ENCODE data around the gene CCDC182.

The CCDC182 gene

DNA sequence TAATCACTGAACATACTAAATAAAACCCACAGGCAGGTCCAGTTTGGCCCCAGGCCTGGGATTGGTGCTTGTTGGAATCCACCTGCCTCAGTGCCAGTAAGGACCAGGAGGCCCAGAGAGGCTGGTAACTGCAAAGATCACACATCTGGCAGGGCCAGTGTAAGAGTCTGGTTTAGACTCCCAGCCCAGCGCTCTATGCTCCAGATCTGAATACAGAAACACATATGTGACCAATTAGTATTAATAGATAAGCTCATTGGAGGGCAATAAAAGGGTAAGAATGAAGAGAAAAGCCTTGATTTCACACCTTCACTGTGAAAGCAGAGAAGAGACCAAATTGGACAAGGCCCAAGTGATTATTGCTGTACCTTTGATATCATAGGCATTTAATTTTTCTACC, 13.6 kb upstream of the CCDC182 start:
- Histone ChIP-seq H2AFZ (ENCODE audit: low read depth, low read length) (no peak overlapping the region), H2BK120ac (ENCODE audit: low read depth, low read length) (no peak overlapping the region), H3K18ac (ENCODE audit: low read depth in 1 of 2, low read length in 2 of 2) (no peak overlapping the region), H3K9ac (ENCODE audit: low read length) (no peak overlapping the region), H4K8ac (ENCODE audit: low read length) (no peak overlapping the region), H2AK5ac (ENCODE audit: low read length, severe bottlenecking) (no peak overlapping the region), H2BK5ac (ENCODE audit: low read depth, low read length, poor library complexity, severe bottlenecking) (no peak overlapping the region), H2BK15ac (ENCODE audit: low read depth, poor library complexity, severe bottlenecking) (no peak overlapping the region), H2BK12ac (ENCODE audit: low read length in 2 of 2) (no peak overlapping the region), H3K4me3 (ENCODE audit: insufficient read depth in 1 of 2, low read depth in 1 of 2, low read length in 2 of 2) (no peak overlapping the region), H3K14ac (ENCODE audit: low read length in 2 of 2) (no peak overlapping the region), H3K4ac (ENCODE audit: low read depth in 1 of 2, low read length in 2 of 2) (no peak overlapping the region), H3K27ac (ENCODE audit: low read length, poor library complexity, severe bottlenecking) (no peak overlapping the region), H3K27me3 (ENCODE audit: control insufficient read depth in 1 of 2, insufficient read depth in 1 of 2, low read length in 2 of 2) (peaks cover 49 to 58% of the 10 kb centered on the region in 2 experiments), H3K23ac (ENCODE audit: low read length in 2 of 2) (no peak overlapping the region), H3K79me1 (replicated peaks; ENCODE audit: low read length, poor library complexity, severe bottlenecking) (no peaks in the 10 kb centered on the region), H3K9me3 (ENCODE audit: control insufficient read depth, low read length) (no peaks in the 10 kb centered on the region), H3K4me2 (ENCODE audit: low read length, poor library complexity, severe bottlenecking) (no peak overlapping the region), H3K36me3 (ENCODE audit: control insufficient read depth in 1 of 2, insufficient read depth in 2 of 2, low read depth in 1 of 2, low read length in 2 of 2) (no peaks in the 10 kb centered on the region), H3K4me1 (ENCODE audit: control insufficient read depth, insufficient read depth, low read depth, low read length) (peaks cover 3% of the 10 kb centered on the region), H4K91ac (ENCODE audit: low read length) (no peak overlapping the region)
- WGBS = no CpG with 5 or more reads among the region's 1 CpG
- no peak for DNase-seq

DNA sequence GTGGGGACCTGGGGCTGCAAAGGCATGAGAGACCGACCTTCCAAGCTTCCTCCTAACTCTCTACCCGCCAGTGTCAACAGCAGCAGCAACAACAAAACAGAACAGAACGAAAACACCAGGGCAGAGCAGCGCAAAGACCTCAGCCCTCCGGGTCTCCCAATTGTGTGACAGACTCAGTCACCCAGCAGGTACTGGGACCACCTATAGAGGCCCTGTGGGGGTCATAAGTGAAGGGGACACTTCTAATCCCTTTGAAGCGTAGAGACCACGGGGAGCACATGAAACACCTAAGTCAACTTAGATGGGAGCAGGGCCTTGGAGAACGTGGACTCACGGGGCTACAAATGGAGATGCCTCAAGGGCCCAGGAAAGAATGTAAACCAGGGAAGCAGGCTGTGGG, 12.6 kb upstream of the CCDC182 start:
- Histone ChIP-seq H3K4me3 (ENCODE audit: insufficient read depth in 1 of 2, low read depth in 1 of 2, low read length in 2 of 2) (no peak overlapping the region), H2AFZ (ENCODE audit: low read depth, low read length) (no peak overlapping the region), H3K4ac (ENCODE audit: low read depth in 1 of 2, low read length in 2 of 2) (no peak overlapping the region), H2BK120ac (ENCODE audit: low read depth, low read length) (no peak overlapping the region), H2BK15ac (ENCODE audit: low read depth, poor library complexity, severe bottlenecking) (no peak overlapping the region), H3K18ac (ENCODE audit: low read depth in 1 of 2, low read length in 2 of 2) (no peak overlapping the region), H3K14ac (ENCODE audit: low read length in 2 of 2) (peak overlapping the region in 1 of 2 experiments; percentile 85), H4K8ac (ENCODE audit: low read length) (no peak overlapping the region), H3K79me1 (replicated peaks; ENCODE audit: low read length, poor library complexity, severe bottlenecking) (no peaks in the 10 kb centered on the region), H2BK12ac (ENCODE audit: low read length in 2 of 2) (no peak overlapping the region), H3K27ac (ENCODE audit: low read length, poor library complexity, severe bottlenecking) (no peak overlapping the region), H3K9me3 (ENCODE audit: control insufficient read depth, low read length) (no peaks in the 10 kb centered on the region), H3K9ac (ENCODE audit: low read length) (no peak overlapping the region), H4K91ac (ENCODE audit: low read length) (no peak overlapping the region), H2BK5ac (ENCODE audit: low read depth, low read length, poor library complexity, severe bottlenecking) (no peak overlapping the region), H2AK5ac (ENCODE audit: low read length, severe bottlenecking) (no peak overlapping the region), H3K27me3 (ENCODE audit: control insufficient read depth in 1 of 2, insufficient read depth in 1 of 2, low read length in 2 of 2) (peaks cover 43 to 51% of the 10 kb centered on the region in 2 experiments), H3K4me1 (ENCODE audit: control insufficient read depth, insufficient read depth, low read depth, low read length) (peaks cover 3% of the 10 kb centered on the region), H3K4me2 (ENCODE audit: low read length, poor library complexity, severe bottlenecking) (no peak overlapping the region), H3K36me3 (ENCODE audit: control insufficient read depth in 1 of 2, insufficient read depth in 2 of 2, low read depth in 1 of 2, low read length in 2 of 2) (no peaks in the 10 kb centered on the region), H3K23ac (ENCODE audit: low read length in 2 of 2) (no peak overlapping the region)
- DNase-seq = no peak
- 84% methylated on average over 9 of the region's 9 CpGs for WGBS

DNA sequence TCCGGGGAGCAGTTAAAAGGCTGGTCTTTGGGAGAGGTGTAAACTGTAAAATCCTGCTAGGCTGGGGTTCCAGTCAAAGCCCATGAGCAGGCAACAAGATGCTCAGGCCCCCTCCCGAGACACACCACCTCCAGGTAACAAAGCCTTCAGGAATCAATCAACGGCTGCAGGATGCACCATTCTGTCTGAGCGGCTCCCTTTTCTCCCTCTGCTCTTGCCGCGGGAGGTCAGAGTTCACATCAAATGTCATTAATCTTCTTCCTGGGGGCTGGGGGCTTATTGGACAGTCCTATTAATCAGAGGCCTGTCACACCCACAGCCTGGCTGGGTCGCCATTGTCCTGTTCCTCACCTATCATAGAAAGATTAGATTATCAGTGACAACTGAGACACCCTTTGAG, 11.9 kb upstream of the CCDC182 start:
- H3K4me1 ChIP-seq (ENCODE audit: control insufficient read depth, insufficient read depth, low read depth, low read length) = peaks cover 3% of the 10 kb centered on the region
- WGBS = 27% methylated on average over 6 of the region's 7 CpGs
- no peaks in the 10 kb centered on the region for H3K36me3 ChIP-seq (ENCODE audit: control insufficient read depth in 1 of 2, insufficient read depth in 2 of 2, low read depth in 1 of 2, low read length in 2 of 2)
- no peak overlapping the region for H3K14ac ChIP-seq (ENCODE audit: low read length in 2 of 2)
- no peak overlapping the region for H3K4me2 ChIP-seq (ENCODE audit: low read length, poor library complexity, severe bottlenecking)
- H3K18ac ChIP-seq (ENCODE audit: low read depth in 1 of 2, low read length in 2 of 2) = no peak overlapping the region
- H2BK120ac ChIP-seq (ENCODE audit: low read depth, low read length) = no peak overlapping the region
- no peak overlapping the region for H4K91ac ChIP-seq (ENCODE audit: low read length)
- H3K4me3 ChIP-seq (ENCODE audit: insufficient read depth in 1 of 2, low read depth in 1 of 2, low read length in 2 of 2) = no peak overlapping the region
- H3K79me1 ChIP-seq (replicated peaks; ENCODE audit: low read length, poor library complexity, severe bottlenecking) = no peaks in the 10 kb centered on the region
- H3K27me3 ChIP-seq (ENCODE audit: control insufficient read depth in 1 of 2, insufficient read depth in 1 of 2, low read length in 2 of 2) = peaks cover 37 to 44% of the 10 kb centered on the region in 2 experiments
- H2AK5ac ChIP-seq (ENCODE audit: low read length, severe bottlenecking) = no peak overlapping the region
- no peak overlapping the region for H3K27ac ChIP-seq (ENCODE audit: low read length, poor library complexity, severe bottlenecking)
- H2BK5ac ChIP-seq (ENCODE audit: low read depth, low read length, poor library complexity, severe bottlenecking) = no peak overlapping the region
- H3K4ac ChIP-seq (ENCODE audit: low read depth in 1 of 2, low read length in 2 of 2) = no peak overlapping the region
- no peak overlapping the region for H3K9ac ChIP-seq (ENCODE audit: low read length)
- no peak overlapping the region for H4K8ac ChIP-seq (ENCODE audit: low read length)
- no peak overlapping the region for H3K23ac ChIP-seq (ENCODE audit: low read length in 2 of 2)
- no peaks in the 10 kb centered on the region for H3K9me3 ChIP-seq (ENCODE audit: control insufficient read depth, low read length)
- no peak overlapping the region for H2AFZ ChIP-seq (ENCODE audit: low read depth, low read length)
- no peak for DNase-seq
- no peak overlapping the region for H2BK15ac ChIP-seq (ENCODE audit: low read depth, poor library complexity, severe bottlenecking)
- no peak overlapping the region for H2BK12ac ChIP-seq (ENCODE audit: low read length in 2 of 2)

- Histone ChIP-seq H3K9ac (ENCODE audit: low read length) (no peak overlapping the region), H3K79me1 (replicated peaks; ENCODE audit: low read length, poor library complexity, severe bottlenecking) (no peaks in the 10 kb centered on the region), H4K8ac (ENCODE audit: low read length) (no peak overlapping the region), H3K4me3 (ENCODE audit: insufficient read depth in 1 of 2, low read depth in 1 of 2, low read length in 2 of 2) (no peak overlapping the region), H3K9me3 (ENCODE audit: control insufficient read depth, low read length) (no peaks in the 10 kb centered on the region), H2BK15ac (ENCODE audit: low read depth, poor library complexity, severe bottlenecking) (no peak overlapping the region), H2BK5ac (ENCODE audit: low read depth, low read length, poor library complexity, severe bottlenecking) (no peak overlapping the region), H3K36me3 (ENCODE audit: control insufficient read depth in 1 of 2, insufficient read depth in 2 of 2, low read depth in 1 of 2, low read length in 2 of 2) (no peaks in the 10 kb centered on the region), H3K4me2 (ENCODE audit: low read length, poor library complexity, severe bottlenecking) (no peak overlapping the region), H2AFZ (ENCODE audit: low read depth, low read length) (no peak overlapping the region), H2AK5ac (ENCODE audit: low read length, severe bottlenecking) (no peak overlapping the region), H3K27ac (ENCODE audit: low read length, poor library complexity, severe bottlenecking) (no peak overlapping the region), H3K4ac (ENCODE audit: low read depth in 1 of 2, low read length in 2 of 2) (no peak overlapping the region), H2BK12ac (ENCODE audit: low read length in 2 of 2) (no peak overlapping the region), H2BK120ac (ENCODE audit: low read depth, low read length) (no peak overlapping the region), H3K27me3 (ENCODE audit: control insufficient read depth in 1 of 2, insufficient read depth in 1 of 2, low read length in 2 of 2) (peaks cover 32 to 45% of the 10 kb centered on the region in 2 experiments), H3K23ac (ENCODE audit: low read length in 2 of 2) (no peak overlapping the region), H4K91ac (ENCODE audit: low read length) (no peak overlapping the region), H3K14ac (ENCODE audit: low read length in 2 of 2) (no peak overlapping the region), H3K4me1 (ENCODE audit: control insufficient read depth, insufficient read depth, low read depth, low read length) (peaks cover 1% of the 10 kb centered on the region), H3K18ac (ENCODE audit: low read depth in 1 of 2, low read length in 2 of 2) (no peak overlapping the region)
- 86% methylated on average over 6 of the region's 6 CpGs for WGBS
- no peak for DNase-seq
Measured at GRCh38 chr17:57755480-57756070, 10.5 kb upstream of the CCDC182 start.
